ENCODE data around the gene BSCL2. TPM values are rescaled to one million over a fixed set of nuclear protein-coding genes. Genes with fewer than 3 reads are reported as not detected.
"Not testable (repeated sequence)": the region's sequence is repeated elsewhere in the genome, so short reads cannot be mapped to it uniquely, and the experiment has no call there.

Gene BSCL2
- total RNA-seq, 4 donors from 2014 or later, result 28.9 to 76.3 (median 59.3) TPM

DNA sequence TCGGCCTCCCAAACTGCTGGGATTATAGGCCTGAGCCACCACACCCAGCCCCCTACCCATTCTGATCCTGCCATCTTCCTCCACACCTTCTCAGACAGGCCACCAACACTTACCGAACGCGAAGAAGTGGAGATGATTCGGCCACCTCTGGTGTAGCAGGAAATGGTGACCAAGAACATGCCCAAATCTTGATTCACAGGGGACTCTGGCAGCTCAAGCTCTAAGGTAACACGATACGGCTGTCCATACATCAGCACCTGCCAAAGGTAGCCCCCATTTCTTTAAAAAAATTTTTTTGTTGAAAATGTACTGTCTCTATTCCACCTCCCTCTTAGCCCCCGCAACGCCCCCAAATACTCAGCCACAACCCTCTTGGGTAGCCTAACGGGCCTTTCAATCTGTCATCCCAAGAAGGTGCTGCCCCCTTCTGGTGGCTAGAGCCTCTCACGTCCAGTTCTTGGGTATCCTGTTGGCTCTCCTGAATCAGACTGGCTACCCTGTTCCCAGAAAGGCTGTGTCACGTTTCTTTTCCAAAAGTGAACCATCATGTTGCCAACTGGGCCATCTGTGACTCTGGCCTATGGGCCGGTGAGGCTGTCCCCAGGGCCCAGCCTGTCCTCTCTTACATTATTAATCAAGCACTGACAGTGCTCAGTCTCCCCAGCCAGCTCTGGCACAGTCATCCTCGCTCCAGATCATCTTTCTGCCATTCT lies 12.6 kb downstream of the BSCL2 start:
- Histone ChIP-seq H3K27me3 (no peaks in the 10 kb centered on the region), H3K4me3 (no peak overlapping the region), H3K4me1 (peaks cover 16% of the 10 kb centered on the region), H3K27ac (no peak overlapping the region), H3K36me3 (peaks cover 21% of the 10 kb centered on the region), H3K9me3 (no peaks in the 10 kb centered on the region)
- no peak for TF ChIP-seq POLR2A (IDR thresholded peaks at IDR 0.05)
- TF ChIP-seq, protein P1, sequence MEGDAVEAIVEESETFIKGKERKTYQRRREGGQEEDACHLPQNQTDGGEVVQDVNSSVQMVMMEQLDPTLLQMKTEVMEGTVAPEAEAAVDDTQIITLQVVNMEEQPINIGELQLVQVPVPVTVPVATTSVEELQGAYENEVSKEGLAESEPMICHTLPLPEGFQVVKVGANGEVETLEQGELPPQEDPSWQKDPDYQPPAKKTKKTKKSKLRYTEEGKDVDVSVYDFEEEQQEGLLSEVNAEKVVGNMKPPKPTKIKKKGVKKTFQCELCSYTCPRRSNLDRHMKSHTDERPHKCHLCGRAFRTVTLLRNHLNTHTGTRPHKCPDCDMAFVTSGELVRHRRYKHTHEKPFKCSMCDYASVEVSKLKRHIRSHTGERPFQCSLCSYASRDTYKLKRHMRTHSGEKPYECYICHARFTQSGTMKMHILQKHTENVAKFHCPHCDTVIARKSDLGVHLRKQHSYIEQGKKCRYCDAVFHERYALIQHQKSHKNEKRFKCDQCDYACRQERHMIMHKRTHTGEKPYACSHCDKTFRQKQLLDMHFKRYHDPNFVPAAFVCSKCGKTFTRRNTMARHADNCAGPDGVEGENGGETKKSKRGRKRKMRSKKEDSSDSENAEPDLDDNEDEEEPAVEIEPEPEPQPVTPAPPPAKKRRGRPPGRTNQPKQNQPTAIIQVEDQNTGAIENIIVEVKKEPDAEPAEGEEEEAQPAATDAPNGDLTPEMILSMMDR (IDR thresholded peaks at IDR 0.05), result peak; percentile 71 to 73
- 41% methylated on average over 14 of the region's 14 CpGs for WGBS
- peak in 1 of 2 donors; percentile 87 for DNase-seq (ENCODE audit: low spot score in 2 of 2)

DNA sequence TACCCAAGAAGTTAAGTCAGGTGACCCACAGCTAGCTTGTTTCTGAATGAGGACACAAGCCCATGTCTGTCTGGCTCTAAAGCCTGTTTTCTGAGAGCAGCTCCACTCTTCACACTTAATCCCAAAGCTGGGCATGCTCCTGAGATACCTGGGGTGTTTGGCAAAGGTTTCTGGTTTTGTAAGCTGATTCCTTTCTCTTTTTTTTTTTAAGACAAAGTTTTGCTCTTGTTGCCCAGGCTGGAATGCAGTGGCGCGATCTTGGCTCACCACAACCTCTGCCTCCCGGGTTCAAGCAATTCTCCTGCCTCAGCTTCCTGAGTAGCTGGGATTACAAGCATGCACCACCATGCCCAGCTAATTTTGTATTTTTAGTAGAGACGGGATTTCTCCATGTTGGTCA lies 13.6 kb downstream of the BSCL2 start:
- not testable (repeated sequence) for DNase-seq (ENCODE audit: low spot score in 2 of 2); H3K4me3 ChIP-seq; H3K9me3 ChIP-seq; H3K27me3 ChIP-seq; H3K27ac ChIP-seq
- H3K36me3 ChIP-seq, result peaks cover 21% of the 10 kb centered on the region
- 55% methylated on average over 4 of the region's 4 CpGs for WGBS
- H3K4me1 ChIP-seq, result peaks cover 22% of the 10 kb centered on the region

DNA sequence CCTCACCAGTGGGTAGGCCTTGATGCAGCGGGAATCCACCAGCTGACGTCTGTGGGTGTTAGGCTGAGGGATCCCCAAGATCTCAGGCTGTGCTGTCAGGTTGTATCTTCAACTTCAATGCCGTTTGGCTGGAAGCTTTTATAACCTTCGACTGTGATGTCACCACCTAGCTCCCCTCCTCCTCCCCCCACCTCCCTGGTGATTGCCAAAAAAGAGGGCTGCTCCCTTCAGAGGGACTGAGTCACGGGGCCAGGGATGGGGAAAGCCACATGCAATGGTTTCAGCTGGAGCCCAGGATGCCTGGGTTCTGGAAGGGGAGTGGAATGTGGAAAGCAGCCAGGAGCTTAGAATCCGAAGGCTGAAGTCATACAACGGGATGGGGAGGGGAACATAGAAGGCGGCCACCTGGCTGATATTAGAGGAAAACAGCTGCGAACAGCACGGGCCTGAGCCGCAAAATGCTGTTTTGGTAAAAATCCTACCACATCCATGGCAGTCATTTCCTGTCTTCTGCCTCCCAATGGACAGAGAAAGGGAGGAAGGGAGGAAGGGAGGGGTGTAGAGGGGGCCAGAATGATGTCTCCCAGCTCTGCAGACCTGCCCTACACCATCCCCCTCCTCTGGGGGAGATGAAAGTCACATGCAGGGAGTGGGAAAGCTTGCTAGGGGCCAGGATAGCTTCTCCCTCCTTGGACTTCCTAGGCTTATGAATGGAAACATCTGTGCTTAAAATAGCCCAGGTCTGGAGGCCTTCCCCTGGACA lies 17.6 kb downstream of the BSCL2 start, which contains the start of gene LRRN4CL:
TSS of gene LRRN4CL (minus strand) at position 110 of the 763 bp plus-strand sequence. CDS start 1,022 bp downstream, outside the sequence.
- Histone ChIP-seq H3K27ac (peak within 1 kb of the TSS; percentile 67), H3K27me3 (peaks cover 3% of the 10 kb centered on the region), H3K4me1 (peaks cover 28% of the 10 kb centered on the region), H3K4me3 (peak within 1 kb of the TSS; percentile 35), H3K9me3 (no peaks in the 10 kb centered on the region), H3K36me3 (peaks cover 21% of the 10 kb centered on the region)
- WGBS, result 31% methylated on average over 11 of the region's 11 CpGs
- peak; percentile 94 to 95 for DNase-seq (ENCODE audit: low spot score in 2 of 2)
- no peak for TF ChIP-seq EP300 (IDR thresholded peaks at IDR 0.05)
- TF ChIP-seq POLR2A (IDR thresholded peaks at IDR 0.05), result peak in 1 of 2 donors; percentile 50
- peak in 2 of 3 donors; percentile 56 to 69 for TF ChIP-seq POLR2AphosphoS5 (IDR thresholded peaks at IDR 0.05)

DNA sequence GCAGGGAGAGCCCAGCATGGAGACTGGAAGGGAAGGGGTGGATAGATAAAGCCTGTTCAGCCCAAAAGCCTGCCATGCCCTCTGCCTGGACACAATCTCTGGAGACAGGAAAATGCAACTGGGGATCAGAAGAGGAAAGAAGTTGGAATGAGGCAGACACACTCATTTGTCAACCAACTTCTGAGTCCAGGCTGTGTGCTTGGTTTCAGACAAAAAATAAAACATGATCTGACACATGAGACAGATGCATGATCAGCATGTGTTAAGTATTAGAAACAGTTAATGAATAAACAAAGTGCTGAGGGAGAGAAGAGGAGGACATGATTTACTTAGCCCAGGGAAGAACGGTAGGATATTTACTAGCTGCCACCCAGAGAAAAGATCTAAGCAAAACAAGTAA lies 18.7 kb downstream of the BSCL2 start:
- peak overlapping the region; percentile 57 for H3K27ac ChIP-seq
- no peak for TF ChIP-seq EP300 (IDR thresholded peaks at IDR 0.05)
- TF ChIP-seq POLR2AphosphoS5 (IDR thresholded peaks at IDR 0.05), result no peak
- TF ChIP-seq, protein P1 (IDR thresholded peaks at IDR 0.05), result no peak
- TF ChIP-seq POLR2A (IDR thresholded peaks at IDR 0.05), result no peak
- 32% methylated on average over 1 of the region's 1 CpG for WGBS
- peaks cover 26% of the 10 kb centered on the region for H3K4me1 ChIP-seq
- H3K9me3 ChIP-seq, result no peaks in the 10 kb centered on the region
- H3K27me3 ChIP-seq, result peaks cover 3% of the 10 kb centered on the region
- no peak for DNase-seq (ENCODE audit: low spot score in 2 of 2)
- peak overlapping the region; percentile 35 for H3K4me3 ChIP-seq
- H3K36me3 ChIP-seq, result peaks cover 19% of the 10 kb centered on the region

DNA sequence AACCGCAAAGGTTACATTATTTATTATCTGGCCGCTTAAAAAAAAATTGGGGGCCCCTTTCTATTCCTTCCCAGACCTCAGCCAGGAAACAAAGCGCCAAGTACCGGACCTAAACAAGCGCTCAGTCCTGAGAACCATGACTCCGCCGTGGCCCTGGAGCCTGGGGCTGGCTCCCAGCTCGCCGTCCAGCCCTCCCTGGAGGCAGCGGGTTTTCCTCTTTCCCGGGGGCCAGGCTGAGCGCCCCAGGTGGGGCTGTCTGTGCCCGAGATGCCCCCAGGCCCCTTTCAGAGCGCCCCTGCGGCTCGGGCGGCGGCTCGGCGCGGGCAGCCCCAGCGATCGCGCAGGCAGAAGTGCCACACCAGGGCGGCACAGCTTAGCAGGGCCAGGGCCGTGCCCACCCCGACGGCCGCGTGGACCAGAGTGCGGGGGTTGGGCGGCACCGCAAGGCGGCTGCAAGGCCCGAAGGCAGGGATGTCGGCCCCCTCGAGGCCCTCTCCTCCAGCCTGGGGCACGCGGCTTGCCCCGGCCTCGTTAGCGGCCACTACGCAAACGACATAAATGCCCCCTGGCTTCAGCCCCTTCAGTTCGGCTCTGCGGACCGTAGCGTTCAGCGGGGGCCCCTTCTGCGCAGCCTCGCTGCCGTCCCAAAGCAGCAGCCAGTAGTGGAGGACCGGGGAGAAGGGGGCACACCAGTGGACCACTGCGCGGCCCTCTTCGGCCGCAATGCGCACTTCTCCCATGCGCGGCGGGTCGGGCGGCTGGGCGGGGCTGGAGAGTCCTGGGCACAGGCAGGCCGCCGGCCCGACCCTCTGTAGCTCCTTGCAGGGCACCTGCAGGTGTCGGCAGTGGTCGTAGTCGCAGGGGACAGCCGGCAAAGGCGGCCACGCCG lies 19.5 kb downstream of the BSCL2 start:
- Histone ChIP-seq H3K4me1 (peaks cover 26% of the 10 kb centered on the region), H3K9me3 (no peaks in the 10 kb centered on the region), H3K4me3 (peak overlapping the region; percentile 35), H3K36me3 (peaks cover 14% of the 10 kb centered on the region), H3K27me3 (peaks cover 3% of the 10 kb centered on the region), H3K27ac (peak overlapping the region; percentile 57)
- DNase-seq (ENCODE audit: low spot score in 2 of 2), result peak in 1 of 2 donors; percentile 73
- 65% methylated on average over 11 of the region's 74 CpGs for WGBS
- TF ChIP-seq EP300 (IDR thresholded peaks at IDR 0.05), result no peak
- TF ChIP-seq POLR2A (IDR thresholded peaks at IDR 0.05), result no peak
- TF ChIP-seq, protein P1 (IDR thresholded peaks at IDR 0.05), result no peak
- no peak for TF ChIP-seq POLR2AphosphoS5 (IDR thresholded peaks at IDR 0.05)

Data from suprapubic skin (tissue), 4 donors.